GM23338 (cell line): Measurements from ENCODE around the gene UPK1A. TPM values are rescaled to one million over a fixed set of nuclear protein-coding genes. Genes with fewer than 3 reads are reported as not detected.

ENCODE experiments used
- ATAC-seq: fragments of 200-7000 bp; cut with Tn5 transposase; 3 replicates; pipeline ENCODE4 v1.9.1; 2020
- DNase-seq: peaks from one replicate; pipeline ENCODE4 v3.0.0-alpha.2; 2015; ENCODE audit warnings: low spot score
- H2AFZ ChIP-seq: fragments of 200-600 bp; sonication (generic); 2 replicates; pipeline ENCODE4 v1.8.0; 2016; ENCODE audit warnings: antibody characterized with exemption, mild to moderate bottlenecking, moderate library complexity
- H3F3A ChIP-seq: fragments of 200-600 bp; sonication (generic); replicated peaks from 2 replicates; pipeline ENCODE4 v1.8.0; 2017; ENCODE audit warnings: antibody characterized with exemption, mixed run types, low read depth
- H3K27ac ChIP-seq: fragments of 200-600 bp; sonication (generic); 2 replicates; pipeline ENCODE4 v1.6.1; 2016; ENCODE audit warnings: low read depth
- H3K27me3 ChIP-seq: fragments of 200-600 bp; sonication (generic); 2 replicates; pipeline ENCODE4 v1.8.0; 2016; ENCODE audit warnings: mild to moderate bottlenecking, mixed run types, moderate library complexity; ENCODE audit not compliant: insufficient read depth
- H3K36me3 ChIP-seq: fragments of 200-600 bp; sonication (generic); 2 replicates; pipeline ENCODE4 v1.8.0; 2016; ENCODE audit warnings: mild to moderate bottlenecking; ENCODE audit not compliant: insufficient read depth
- H3K4me1 ChIP-seq: fragments of 200-600 bp; sonication (generic); 2 replicates; pipeline ENCODE4 v1.8.0; 2016; ENCODE audit warnings: mild to moderate bottlenecking, moderate library complexity; ENCODE audit not compliant: insufficient read depth
- H3K4me2 ChIP-seq: fragments of 200-600 bp; sonication (generic); 2 replicates; pipeline ENCODE4 v1.7.1; 2017; ENCODE audit warnings: mixed run types
- H3K4me3 ChIP-seq: fragments of 200-600 bp; sonication (generic); 2 replicates; pipeline ENCODE4 v1.6.1; 2016; ENCODE audit warnings: mixed run types
- H3K79me2 ChIP-seq: fragments of 200-600 bp; sonication (generic); replicated peaks from 2 replicates; pipeline ENCODE4 v1.8.0; 2017; ENCODE audit warnings: mild to moderate bottlenecking; ENCODE audit not compliant: insufficient read depth
- H3K9me2 ChIP-seq: fragments of 200-600 bp; sonication (generic); 2 replicates; pipeline ENCODE4 v1.8.0; 2017; ENCODE audit not compliant: insufficient read depth
- H4K20me1 ChIP-seq: fragments of 200-600 bp; sonication (generic); replicated peaks from 2 replicates; pipeline ENCODE4 v1.8.0; 2017; ENCODE audit warnings: mild to moderate bottlenecking; ENCODE audit not compliant: insufficient read depth
- H3K27ac Mint-ChIP-seq: 2 replicates; pipeline ENCODE4 v1.8.0; 2020; ENCODE audit warnings: inconsistent platforms, mild to moderate bottlenecking, moderate library complexity, mixed read lengths
- H3K27me3 Mint-ChIP-seq: 3 replicates; pipeline ENCODE4 v1.8.0; 2022; ENCODE audit warnings: low read depth, mild to moderate bottlenecking, moderate library complexity, mixed read lengths, inconsistent platforms; ENCODE audit not compliant: insufficient read depth, poor library complexity
- H3K36me3 Mint-ChIP-seq: 3 replicates; pipeline ENCODE4 v1.8.0; 2021; ENCODE audit warnings: low read depth, mild to moderate bottlenecking, inconsistent platforms, moderate library complexity, mixed read lengths
- H3K4me1 Mint-ChIP-seq: 3 replicates; pipeline ENCODE4 v1.8.0; 2020; ENCODE audit warnings: mild to moderate bottlenecking, inconsistent platforms, mixed read lengths
- H3K4me3 Mint-ChIP-seq: 3 replicates; pipeline ENCODE4 v1.8.0; 2021; ENCODE audit warnings: moderate library complexity, mild to moderate bottlenecking, inconsistent platforms, mixed read lengths
- H3K9me3 Mint-ChIP-seq: 3 replicates; pipeline ENCODE4 v1.8.0; 2020; ENCODE audit warnings: moderate library complexity, mild to moderate bottlenecking, inconsistent platforms, mixed read lengths
- CREB1 ChIP-seq: fragments of 250-450 bp; sonication (Bioruptor Pico); IDR thresholded peaks from 2 replicates; pipeline ENCODE4 v1.5.0; 2020; ENCODE audit warnings: low read depth, mild to moderate bottlenecking, moderate library complexity
- ETS1 ChIP-seq: IDR thresholded peaks from 2 replicates; pipeline ENCODE4 v1.6.1; 2016; ENCODE audit warnings: antibody characterized with exemption
- JUNB ChIP-seq: IDR thresholded peaks from one replicate; pipeline ENCODE4 v1.6.1; 2016; ENCODE audit warnings: antibody characterized with exemption; ENCODE audit not compliant: unreplicated experiment
- POLR2AphosphoS5 ChIP-seq: IDR thresholded peaks from 2 replicates; pipeline ENCODE4 v1.6.1; 2016; ENCODE audit warnings: antibody characterized with exemption, low read depth
- ZNF331 ChIP-seq: fragments of 250-450 bp; sonication (Bioruptor Pico); IDR thresholded peaks from 2 replicates; pipeline ENCODE4 v1.5.0; 2020; ENCODE audit warnings: low read depth, mild to moderate bottlenecking, moderate library complexity
- polyA plus RNA-seq: library from polyadenylated mRNA; unstranded; fragments of >200 nt; fragmentation: Nextera tagmentation; extraction: Ambion mirVana; gene quantifications from 2 replicates; pipeline ENCODE4 v1.2.1, GENCODE V29; 2016
- total RNA-seq: library from RNA; depleted of rRNA; stranded (reverse); fragments of >200 nt; shearing (Covaris generic); gene quantifications from 2 replicates; pipeline ENCODE4 v1.2.3, GENCODE V29; 2014
- TF ChIP-seq, protein P1 (sequence below): IDR thresholded peaks from one replicate; pipeline ENCODE4 v1.6.1; 2018; ENCODE audit warnings: antibody characterized with exemption; ENCODE audit not compliant: unreplicated experiment

The UPK1A gene
- total and polyA plus RNA-seq, 2 experiments from 2014 or later: 0.42 to 1.5 TPM

DNA sequence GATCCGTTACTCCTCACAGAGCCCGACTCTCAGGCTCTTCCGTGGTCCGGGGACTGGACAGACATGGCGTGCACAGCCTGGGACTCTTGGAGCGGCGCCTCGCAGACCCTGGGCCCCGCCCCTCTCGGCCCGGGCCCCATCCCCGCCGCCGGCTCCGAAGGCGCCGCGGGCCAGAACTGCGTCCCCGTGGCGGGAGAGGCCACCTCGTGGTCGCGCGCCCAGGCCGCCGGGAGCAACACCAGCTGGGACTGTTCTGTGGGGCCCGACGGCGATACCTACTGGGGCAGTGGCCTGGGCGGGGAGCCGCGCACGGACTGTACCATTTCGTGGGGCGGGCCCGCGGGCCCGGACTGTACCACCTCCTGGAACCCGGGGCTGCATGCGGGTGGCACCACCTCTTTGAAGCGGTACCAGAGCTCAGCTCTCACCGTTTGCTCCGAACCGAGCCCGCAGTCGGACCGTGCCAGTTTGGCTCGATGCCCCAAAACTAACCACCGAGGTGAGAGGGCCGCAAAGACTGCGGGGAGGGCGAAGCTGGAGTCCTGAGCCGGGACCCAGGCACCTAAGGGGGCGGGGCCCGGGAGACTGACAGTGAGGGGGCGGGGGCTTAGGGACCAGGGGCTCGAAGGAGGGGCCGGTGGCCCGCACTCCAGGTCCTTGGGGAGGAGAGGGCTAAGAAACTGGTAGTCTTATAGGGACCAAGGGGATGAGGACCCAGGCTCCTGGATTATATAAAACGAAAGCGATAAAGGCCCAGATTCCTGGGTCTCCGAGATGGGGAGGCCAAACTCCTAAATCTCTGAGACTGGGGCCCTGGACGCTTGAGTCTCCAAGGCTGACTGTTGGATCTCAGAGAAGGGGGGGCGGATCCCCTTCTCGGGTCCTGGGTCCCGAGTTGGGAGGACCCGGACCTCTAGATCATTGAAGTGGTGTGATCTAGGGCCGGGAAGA lies 22.8 kb upstream of the UPK1A start:
- Histone ChIP-seq H3K4me2 (peak overlapping the region; percentile 95), H3F3A (0 out of 2 replicates have a peak, but pooled peaks cover 15% of the 10 kb centered on the region), H3K36me3 (no peaks in the 10 kb centered on the region), H3K4me1 (peaks cover 29% of the 10 kb centered on the region), H2AFZ (peak overlapping the region; percentile 96), H3K79me2 (peaks cover 1% of the 10 kb centered on the region), H4K20me1 (no peaks in the 10 kb centered on the region), H3K27ac (peak overlapping the region; percentile 57; the same call in 1 of the 2 replicates), H3K27me3 (peaks cover 27% of the 10 kb centered on the region; the same call in 1 of the 2 replicates), H3K9me2 (no peaks in the 10 kb centered on the region), H3K4me3 (peak overlapping the region; percentile 78)
- Mint-ChIP-seq H3K4me1 (peaks cover 37% of the 10 kb centered on the region), H3K36me3 (no peaks in the 10 kb centered on the region; the same call in 2 of the 3 replicates), H3K4me3 (peak overlapping the region; percentile 83), H3K27ac (0 out of 2 replicates have a peak overlapping the region, but pooled peaks have one; percentile 74), H3K27me3 (peaks cover 26% of the 10 kb centered on the region), H3K9me3 (no peaks in the 10 kb centered on the region; the same call in 1 of the 3 replicates)
- DNase-seq (peak; percentile 96), ATAC-seq (peak; percentile 46)
- TF ChIP-seq JUNB (no peak), CREB1 (peak; percentile 25; the same call in 1 of the 2 replicates), ZNF331 (CRISPR knock-in tag) (no peak), POLR2AphosphoS5 (peak; percentile 88)

DNA sequence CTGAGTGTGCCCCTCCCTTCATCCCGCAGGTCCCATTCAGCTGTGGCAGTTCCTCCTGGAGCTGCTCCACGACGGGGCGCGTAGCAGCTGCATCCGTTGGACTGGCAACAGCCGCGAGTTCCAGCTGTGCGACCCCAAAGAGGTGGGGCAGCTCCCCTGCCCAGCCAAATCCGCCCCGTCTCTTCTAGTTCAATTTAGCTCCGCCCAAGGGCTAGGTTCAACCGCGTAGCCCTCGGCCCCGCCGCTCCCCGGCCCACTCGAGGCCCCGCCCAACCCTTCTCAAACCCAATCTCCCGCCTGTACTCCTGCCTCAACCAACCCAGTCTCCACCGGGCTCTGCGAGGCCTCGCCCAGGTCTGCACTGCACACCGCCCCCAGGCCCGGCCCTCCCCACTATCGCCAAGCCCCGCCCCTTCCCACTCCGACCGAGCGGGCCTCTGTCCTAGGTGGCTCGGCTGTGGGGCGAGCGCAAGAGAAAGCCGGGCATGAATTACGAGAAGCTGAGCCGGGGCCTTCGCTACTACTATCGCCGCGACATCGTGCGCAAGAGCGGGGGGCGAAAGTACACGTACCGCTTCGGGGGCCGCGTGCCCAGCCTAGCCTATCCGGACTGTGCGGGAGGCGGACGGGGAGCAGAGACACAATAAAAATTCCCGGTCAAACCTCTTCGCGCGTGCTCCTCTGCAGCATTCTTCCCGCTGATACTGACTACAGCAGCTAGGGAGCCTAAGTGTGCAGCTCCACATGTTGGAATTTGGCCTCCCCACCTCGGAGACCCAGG lies 21.9 kb upstream of the UPK1A start:
- DNase-seq (peak; percentile 98), ATAC-seq (peak; percentile 76)
- H3K9me2 ChIP-seq: no peaks in the 10 kb centered on the region
- H3K4me2 ChIP-seq: peak overlapping the region; percentile 95
- TF ChIP-seq CREB1: no peak
- TF ChIP-seq, protein P1, sequence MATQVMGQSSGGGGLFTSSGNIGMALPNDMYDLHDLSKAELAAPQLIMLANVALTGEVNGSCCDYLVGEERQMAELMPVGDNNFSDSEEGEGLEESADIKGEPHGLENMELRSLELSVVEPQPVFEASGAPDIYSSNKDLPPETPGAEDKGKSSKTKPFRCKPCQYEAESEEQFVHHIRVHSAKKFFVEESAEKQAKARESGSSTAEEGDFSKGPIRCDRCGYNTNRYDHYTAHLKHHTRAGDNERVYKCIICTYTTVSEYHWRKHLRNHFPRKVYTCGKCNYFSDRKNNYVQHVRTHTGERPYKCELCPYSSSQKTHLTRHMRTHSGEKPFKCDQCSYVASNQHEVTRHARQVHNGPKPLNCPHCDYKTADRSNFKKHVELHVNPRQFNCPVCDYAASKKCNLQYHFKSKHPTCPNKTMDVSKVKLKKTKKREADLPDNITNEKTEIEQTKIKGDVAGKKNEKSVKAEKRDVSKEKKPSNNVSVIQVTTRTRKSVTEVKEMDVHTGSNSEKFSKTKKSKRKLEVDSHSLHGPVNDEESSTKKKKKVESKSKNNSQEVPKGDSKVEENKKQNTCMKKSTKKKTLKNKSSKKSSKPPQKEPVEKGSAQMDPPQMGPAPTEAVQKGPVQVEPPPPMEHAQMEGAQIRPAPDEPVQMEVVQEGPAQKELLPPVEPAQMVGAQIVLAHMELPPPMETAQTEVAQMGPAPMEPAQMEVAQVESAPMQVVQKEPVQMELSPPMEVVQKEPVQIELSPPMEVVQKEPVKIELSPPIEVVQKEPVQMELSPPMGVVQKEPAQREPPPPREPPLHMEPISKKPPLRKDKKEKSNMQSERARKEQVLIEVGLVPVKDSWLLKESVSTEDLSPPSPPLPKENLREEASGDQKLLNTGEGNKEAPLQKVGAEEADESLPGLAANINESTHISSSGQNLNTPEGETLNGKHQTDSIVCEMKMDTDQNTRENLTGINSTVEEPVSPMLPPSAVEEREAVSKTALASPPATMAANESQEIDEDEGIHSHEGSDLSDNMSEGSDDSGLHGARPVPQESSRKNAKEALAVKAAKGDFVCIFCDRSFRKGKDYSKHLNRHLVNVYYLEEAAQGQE: peak; percentile 43
- no peak for TF ChIP-seq ETS1
- 0 out of 2 replicates have a peak, but pooled peaks cover 12% of the 10 kb centered on the region for H3F3A ChIP-seq
- H2AFZ ChIP-seq: peak overlapping the region; percentile 93
- H3K27me3 ChIP-seq: peaks cover 27% of the 10 kb centered on the region; the same call in 1 of the 2 replicates
- H3K27ac Mint-ChIP-seq: peak overlapping the region; percentile 61; the same call in 1 of the 2 replicates
- no peaks in the 10 kb centered on the region for H3K36me3 ChIP-seq
- no peaks in the 10 kb centered on the region for H4K20me1 ChIP-seq
- H3K4me3 ChIP-seq: peak overlapping the region; percentile 78
- no peaks in the 10 kb centered on the region; the same call in 2 of the 3 replicates for H3K36me3 Mint-ChIP-seq
- peaks cover 28% of the 10 kb centered on the region for H3K27me3 Mint-ChIP-seq
- H3K79me2 ChIP-seq: peaks cover 10% of the 10 kb centered on the region
- H3K9me3 Mint-ChIP-seq: no peaks in the 10 kb centered on the region; the same call in 2 of the 3 replicates
- peaks cover 33% of the 10 kb centered on the region for H3K4me1 Mint-ChIP-seq
- peak overlapping the region; percentile 83 for H3K4me3 Mint-ChIP-seq
- peak overlapping the region; percentile 57; the same call in 1 of the 2 replicates for H3K27ac ChIP-seq
- H3K4me1 ChIP-seq: peaks cover 29% of the 10 kb centered on the region
